Keratinocyte (primary cell): ENCODE data around the gene FOXF2.

Experiments used
- CTCF ChIP-seq, 3 experiments: IDR thresholded peaks in 1 of 3; conservative IDR thresholded peaks in 1 of 3; optimal IDR thresholded peaks in 1 of 3; 2 replicates in 2 of 3; 3 replicates in 1 of 3; pipeline versions ENCODE3 to v1.5.1; 2011; ENCODE audit warnings: low read length in 3 of 3, mild to moderate bottlenecking in 3 of 3, moderate library complexity in 2 of 3, control low read depth in 1 of 3, inconsistent platforms in 1 of 3; ENCODE audit not compliant: insufficient read depth in 2 of 3; ENCODE audit errors: extremely low read depth in 1 of 3
- EZH2 ChIP-seq: IDR thresholded peaks from one replicate; pipeline ENCODE4 v1.6.1; 2012; ENCODE audit warnings: inconsistent platforms, mild to moderate bottlenecking, low read length, moderate library complexity

- TF ChIP-seq EZH2: peak; percentile 3
- no peak for TF ChIP-seq CTCF (optimal IDR thresholded peaks at IDR 0.05 in 1 of 3, IDR thresholded peaks at IDR 0.05 in 1 of 3, conservative IDR thresholded peaks at IDR 0.05 in 1 of 3; ENCODE audit: extremely low read depth in 1 of 3, insufficient read depth in 2 of 3, low read length in 3 of 3)
These were observed 6.8 kb downstream of the FOXF2 start for GRCh38 chr6:1395941-1396908.
